ENCODE results near the gene STIM1. TPM values are rescaled to one million over a fixed set of nuclear protein-coding genes. Genes with fewer than 3 reads are reported as not detected.

STIM1 gene
- total and polyA plus RNA-seq, 4 donors = 12.1 to 56.4 (median 41.2) TPM

GRCh38 chr11:3936517-3936916 is 81.1 kb downstream of the STIM1 start:
- Histone ChIP-seq H3K9ac (ENCODE audit: insufficient read depth in 1 of 2, low read length in 2 of 2) (no peak overlapping the region), H3K9me3 (ENCODE audit: control insufficient read depth in 4 of 4, insufficient read depth in 3 of 4, low read length in 3 of 4) (no peaks in the 10 kb centered on the region), H3K36me3 (ENCODE audit: control insufficient read depth in 4 of 4, insufficient read depth in 4 of 4, low read length in 4 of 4) (no peaks in the 10 kb centered on the region), H3K4me3 (no peak overlapping the region), H3K27me3 (ENCODE audit: control insufficient read depth in 3 of 3, insufficient read depth in 3 of 3, low read length in 2 of 3) (no peaks in the 10 kb centered on the region), H3K4me1 (ENCODE audit: control insufficient read depth in 5 of 5, insufficient read depth in 5 of 5, low read length in 5 of 5) (peaks cover 0 to 4% (median 0%) of the 10 kb centered on the region in 5 donors), H3K27ac (ENCODE audit: low read depth in 1 of 2, low read length in 1 of 2) (no peak overlapping the region)
- DNase-seq (no peak), ATAC-seq (ENCODE audit: insufficient read depth, low FRiP score) (no peak)
- no peak for TF ChIP-seq CTCF (IDR thresholded peaks at IDR 0.05; ENCODE audit: control extremely low read depth, extremely low read depth)
- 97 to 100% methylated on average over 1 of the region's 1 CpG for WGBS, 2 donors

GRCh38 chr11:3939211-3939610 is 83.7 kb downstream of the STIM1 start:
- Histone ChIP-seq H3K4me1 (ENCODE audit: control insufficient read depth in 5 of 5, insufficient read depth in 5 of 5, low read length in 5 of 5) (peaks cover 0 to 25% (median 8%) of the 10 kb centered on the region in 5 donors), H3K27ac (ENCODE audit: low read depth in 1 of 2, low read length in 1 of 2) (no peak overlapping the region), H3K9ac (ENCODE audit: insufficient read depth in 1 of 2, low read length in 2 of 2) (no peak overlapping the region), H3K36me3 (ENCODE audit: control insufficient read depth in 4 of 4, insufficient read depth in 4 of 4, low read length in 4 of 4) (no peaks in the 10 kb centered on the region), H3K27me3 (ENCODE audit: control insufficient read depth in 3 of 3, insufficient read depth in 3 of 3, low read length in 2 of 3) (no peaks in the 10 kb centered on the region), H3K9me3 (ENCODE audit: control insufficient read depth in 4 of 4, insufficient read depth in 3 of 4, low read length in 3 of 4) (no peaks in the 10 kb centered on the region), H3K4me3 (no peak overlapping the region)
- ATAC-seq (ENCODE audit: insufficient read depth, low FRiP score) (no peak), DNase-seq (no peak)
- TF ChIP-seq CTCF (IDR thresholded peaks at IDR 0.05; ENCODE audit: control extremely low read depth, extremely low read depth) = no peak

- Histone ChIP-seq H3K9ac (ENCODE audit: insufficient read depth in 1 of 2, low read length in 2 of 2) (no peak overlapping the region), H3K27ac (ENCODE audit: low read depth in 1 of 2, low read length in 1 of 2) (no peak overlapping the region), H3K36me3 (ENCODE audit: control insufficient read depth in 4 of 4, insufficient read depth in 4 of 4, low read length in 4 of 4) (no peaks in the 10 kb centered on the region), H3K4me3 (no peak overlapping the region), H3K9me3 (ENCODE audit: control insufficient read depth in 4 of 4, insufficient read depth in 3 of 4, low read length in 3 of 4) (no peaks in the 10 kb centered on the region), H3K27me3 (ENCODE audit: control insufficient read depth in 3 of 3, insufficient read depth in 3 of 3, low read length in 2 of 3) (no peaks in the 10 kb centered on the region), H3K4me1 (ENCODE audit: control insufficient read depth in 5 of 5, insufficient read depth in 5 of 5, low read length in 5 of 5) (peaks cover 0 to 30% (median 10%) of the 10 kb centered on the region in 5 donors)
- 85 to 93% methylated on average over 2 of the region's 2 CpGs for WGBS, 2 donors
- ATAC-seq (ENCODE audit: insufficient read depth, low FRiP score) = no peak
- no peak for DNase-seq
- TF ChIP-seq CTCF (IDR thresholded peaks at IDR 0.05; ENCODE audit: control extremely low read depth, extremely low read depth) = no peak
These were observed 84.3 kb downstream of the STIM1 start for GRCh38 chr11:3939651-3940190.
